Gastroesophageal sphincter (tissue), 3 donors: ENCODE data around the gene HSPE1.

Source experiments
- POLR2A ChIP-seq, 2 donors: fragments of 450-650 bp; IDR thresholded peaks; one replicate each; pipeline ENCODE4 v1.6.1; 2017; ENCODE audit warnings: antibody characterized with exemption in 2 of 2, mild to moderate bottlenecking in 2 of 2, moderate library complexity in 1 of 2
- POLR2AphosphoS5 ChIP-seq: sonication (generic); formaldehyde crosslinking; IDR thresholded peaks from one replicate; pipeline ENCODE4 v1.6.1; 2017; ENCODE audit warnings: antibody characterized with exemption
- TF ChIP-seq, protein P1 (sequence below), 4 experiments: fragments of 200-600 bp in 2 of 4; fragments of 450-650 bp in 2 of 4; sonication (generic) in 1 of 4; IDR thresholded peaks; one replicate each; pipeline ENCODE4 v1.5.1; 2017 to 2019; ENCODE audit warnings: antibody characterized with exemption in 4 of 4, mild to moderate bottlenecking in 2 of 4, moderate library complexity in 2 of 4

DNA sequence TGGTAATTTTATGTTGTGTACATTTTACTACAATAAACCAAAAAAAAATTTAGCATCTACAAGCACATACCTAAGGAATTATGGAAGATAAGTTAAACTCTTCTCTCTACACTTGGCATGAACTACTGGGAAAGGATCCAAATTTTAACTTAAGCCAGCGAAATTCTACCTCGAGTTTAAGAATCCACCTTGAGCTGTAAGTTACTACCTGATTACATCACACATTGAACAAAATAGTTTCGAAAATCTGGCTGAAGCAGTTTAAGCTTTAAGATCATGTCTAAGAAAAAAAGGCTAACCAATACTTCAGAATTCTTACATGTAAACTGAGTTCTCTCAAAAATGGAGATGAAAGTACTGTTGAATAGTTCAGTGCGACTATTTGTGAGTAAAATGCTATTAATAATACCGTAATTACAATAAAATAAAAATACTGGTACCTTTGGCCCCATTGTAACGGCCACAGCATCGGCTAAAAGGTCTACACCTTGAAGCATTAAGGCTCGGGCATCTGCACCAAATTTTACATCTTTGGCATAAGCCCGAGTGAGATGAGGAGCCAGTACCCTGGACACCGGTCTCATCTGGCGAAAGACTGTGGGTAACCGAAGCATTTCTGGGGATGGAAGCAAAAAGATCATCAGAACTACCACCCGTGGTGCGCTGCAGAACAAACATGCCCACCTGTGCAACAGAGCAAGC, 1.8 kb upstream of the HSPE1 start:
- TF ChIP-seq, protein P1, sequence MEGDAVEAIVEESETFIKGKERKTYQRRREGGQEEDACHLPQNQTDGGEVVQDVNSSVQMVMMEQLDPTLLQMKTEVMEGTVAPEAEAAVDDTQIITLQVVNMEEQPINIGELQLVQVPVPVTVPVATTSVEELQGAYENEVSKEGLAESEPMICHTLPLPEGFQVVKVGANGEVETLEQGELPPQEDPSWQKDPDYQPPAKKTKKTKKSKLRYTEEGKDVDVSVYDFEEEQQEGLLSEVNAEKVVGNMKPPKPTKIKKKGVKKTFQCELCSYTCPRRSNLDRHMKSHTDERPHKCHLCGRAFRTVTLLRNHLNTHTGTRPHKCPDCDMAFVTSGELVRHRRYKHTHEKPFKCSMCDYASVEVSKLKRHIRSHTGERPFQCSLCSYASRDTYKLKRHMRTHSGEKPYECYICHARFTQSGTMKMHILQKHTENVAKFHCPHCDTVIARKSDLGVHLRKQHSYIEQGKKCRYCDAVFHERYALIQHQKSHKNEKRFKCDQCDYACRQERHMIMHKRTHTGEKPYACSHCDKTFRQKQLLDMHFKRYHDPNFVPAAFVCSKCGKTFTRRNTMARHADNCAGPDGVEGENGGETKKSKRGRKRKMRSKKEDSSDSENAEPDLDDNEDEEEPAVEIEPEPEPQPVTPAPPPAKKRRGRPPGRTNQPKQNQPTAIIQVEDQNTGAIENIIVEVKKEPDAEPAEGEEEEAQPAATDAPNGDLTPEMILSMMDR (IDR thresholded peaks at IDR 0.05) = no peak
- TF ChIP-seq POLR2AphosphoS5 (no peak), POLR2A (IDR thresholded peaks at IDR 0.05) (no peak)
